HUES48 (cell line): ENCODE measurements around the gene OR4M1.
"Not testable (repeated sequence)": the region's sequence is repeated elsewhere in the genome, so short reads cannot be mapped to it uniquely, and the experiment has no call there.

Experiments used
- H3K27ac ChIP-seq: one replicate; pipeline ENCODE4 v1.7.0; 2013; ENCODE audit warnings: low read depth, low read length, inconsistent platforms
- H3K27me3 ChIP-seq: 2 replicates; pipeline ENCODE4 v1.6.1; 2013; ENCODE audit warnings: mild to moderate bottlenecking, low read length; ENCODE audit not compliant: control insufficient read depth, insufficient read depth
- H3K36me3 ChIP-seq: 2 replicates; pipeline ENCODE4 v1.6.1; 2013; ENCODE audit warnings: low read length; ENCODE audit not compliant: control insufficient read depth, insufficient read depth
- H3K4me1 ChIP-seq: 2 replicates; pipeline ENCODE4 v1.6.1; 2013; ENCODE audit warnings: mild to moderate bottlenecking, low read length; ENCODE audit not compliant: control insufficient read depth, insufficient read depth
- H3K4me3 ChIP-seq: 2 replicates; pipeline ENCODE4 v1.5.1; 2013; ENCODE audit warnings: mild to moderate bottlenecking, low read depth, low read length
- H3K9ac ChIP-seq: 2 replicates; pipeline ENCODE4 v1.6.1; 2013; ENCODE audit warnings: mild to moderate bottlenecking, low read depth, low read length, moderate library complexity
- H3K9me3 ChIP-seq: 2 replicates; pipeline ENCODE4 v1.6.1; 2013; ENCODE audit warnings: low read length; ENCODE audit not compliant: control insufficient read depth, insufficient read depth

Gene OR4M1

GRCh38 chr14:19785848-19786247 lies 12.5 kb downstream of the OR4M1 start:
- not testable (repeated sequence) for H3K27ac ChIP-seq, H3K4me3 ChIP-seq, H3K9ac ChIP-seq, H3K36me3 ChIP-seq, H3K27me3 ChIP-seq, H3K4me1 ChIP-seq
- H3K9me3 ChIP-seq, result peaks cover 92% of the 10 kb centered on the region

DNA sequence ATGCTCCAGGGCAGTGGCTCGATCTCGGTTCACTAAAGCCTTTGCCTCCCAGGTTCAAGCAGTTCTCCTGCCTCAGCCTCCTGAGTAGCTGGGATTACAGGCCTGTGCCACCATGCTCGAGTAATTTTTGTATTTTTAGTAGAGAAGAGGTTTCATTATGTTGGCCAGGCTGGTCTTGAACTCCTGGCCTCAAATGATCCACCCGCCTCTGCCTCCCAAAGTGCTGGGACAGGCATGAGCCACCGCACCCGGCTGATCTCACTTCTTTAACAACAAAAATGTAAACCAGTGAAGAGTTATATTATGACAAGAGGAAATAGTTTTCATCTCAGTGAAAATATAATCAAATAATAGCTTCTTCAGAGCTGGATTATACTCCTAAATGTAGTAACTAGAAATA lies 14.0 kb downstream of the OR4M1 start:
- not testable (repeated sequence) for H3K4me1 ChIP-seq, H3K9ac ChIP-seq, H3K4me3 ChIP-seq, H3K27me3 ChIP-seq, H3K27ac ChIP-seq, H3K36me3 ChIP-seq
- peaks cover 93% of the 10 kb centered on the region for H3K9me3 ChIP-seq

GRCh38 chr14:19788150-19788549 lies 14.8 kb downstream of the OR4M1 start:
- H3K36me3 ChIP-seq, H3K4me1 ChIP-seq, H3K27me3 ChIP-seq, H3K27ac ChIP-seq, H3K4me3 ChIP-seq, H3K9ac ChIP-seq: not testable (repeated sequence)
- peaks cover 94% of the 10 kb centered on the region for H3K9me3 ChIP-seq

DNA sequence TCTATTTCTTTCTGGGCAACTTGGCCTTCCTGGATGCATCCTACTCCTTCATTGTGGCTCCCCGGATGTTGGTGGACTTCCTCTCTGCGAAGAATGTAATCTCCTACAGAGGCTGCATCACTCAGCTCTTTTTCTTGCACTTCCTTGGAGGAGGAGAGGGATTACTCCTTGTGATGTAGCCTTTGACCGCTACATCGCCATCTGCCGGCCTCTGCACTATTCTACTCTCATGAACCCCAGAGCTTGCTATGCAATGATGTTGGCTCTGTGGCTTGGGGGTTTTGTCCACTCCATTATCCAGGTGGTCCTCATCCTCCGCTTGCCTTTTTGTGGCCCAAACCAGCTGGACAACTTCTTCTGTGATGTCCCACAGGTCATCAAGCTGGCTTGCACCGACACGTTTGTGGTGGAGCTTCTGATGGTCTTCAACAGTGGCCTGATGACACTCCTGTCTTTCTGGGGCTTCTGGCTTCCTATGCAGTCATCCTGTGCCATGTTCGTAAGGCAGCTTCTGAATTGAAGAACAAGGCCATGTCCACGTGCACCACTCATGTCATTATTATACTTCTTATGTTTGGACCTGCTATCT lies 23.3 kb downstream of the OR4M1 start:
- not testable (repeated sequence) for H3K4me1 ChIP-seq, H3K4me3 ChIP-seq, H3K27ac ChIP-seq, H3K27me3 ChIP-seq, H3K36me3 ChIP-seq, H3K9ac ChIP-seq
- H3K9me3 ChIP-seq, result peaks cover 91% of the 10 kb centered on the region

DNA sequence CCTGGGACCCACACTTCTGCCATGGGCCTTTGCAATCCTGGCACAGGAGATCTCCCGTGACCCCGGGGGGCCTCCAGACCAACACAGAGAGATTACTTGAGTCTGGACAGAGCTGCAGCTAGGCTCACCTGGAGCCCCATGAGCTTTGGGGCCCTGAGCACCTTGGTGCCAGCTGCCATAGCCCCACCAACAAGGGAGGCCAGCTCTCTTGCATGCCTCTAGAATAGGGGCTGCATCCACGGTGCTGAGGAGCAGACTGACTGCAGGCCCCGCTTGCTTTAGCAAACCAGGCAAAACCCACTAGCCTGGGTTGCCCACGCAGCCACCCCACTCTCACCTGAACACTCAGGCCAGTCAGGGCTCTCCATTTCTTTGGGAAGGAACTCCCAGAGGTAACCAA lies 26.6 kb downstream of the OR4M1 start:
- Histone ChIP-seq H3K9ac (no peak overlapping the region), H3K4me1 (no peaks in the 10 kb centered on the region), H3K36me3 (no peaks in the 10 kb centered on the region), H3K27me3 (no peaks in the 10 kb centered on the region), H3K27ac (no peak overlapping the region), H3K4me3 (no peak overlapping the region), H3K9me3 (peaks cover 89% of the 10 kb centered on the region)

- Histone ChIP-seq H3K4me1 (no peaks in the 10 kb centered on the region), H3K9ac (no peak overlapping the region), H3K9me3 (peaks cover 89% of the 10 kb centered on the region), H3K27me3 (no peaks in the 10 kb centered on the region), H3K4me3 (no peak overlapping the region), H3K36me3 (no peaks in the 10 kb centered on the region), H3K27ac (no peak overlapping the region)
Observed at GRCh38 chr14:19800282-19801117, 27.2 kb downstream of the OR4M1 start.

DNA sequence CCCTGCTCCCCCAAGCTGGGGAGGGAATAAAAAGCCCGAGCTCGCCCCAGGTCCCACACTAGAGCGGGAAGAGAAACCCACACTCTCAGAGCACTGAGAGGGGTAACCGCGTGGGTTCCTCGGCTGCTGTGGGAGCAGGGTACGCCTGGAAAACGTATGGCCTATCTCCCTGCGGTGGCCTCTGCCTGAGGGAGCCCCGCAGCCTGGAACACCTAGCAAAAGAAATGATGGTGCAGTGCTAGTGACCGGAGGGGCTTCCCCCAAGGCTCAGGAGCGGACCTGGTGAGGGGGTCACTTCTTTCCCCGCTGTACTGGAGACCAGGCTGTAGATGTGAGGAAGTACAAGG lies 27.8 kb downstream of the OR4M1 start:
- no peak overlapping the region for H3K4me3 ChIP-seq
- no peak overlapping the region for H3K9ac ChIP-seq
- H3K36me3 ChIP-seq, result no peaks in the 10 kb centered on the region
- H3K9me3 ChIP-seq, result peaks cover 89% of the 10 kb centered on the region
- no peaks in the 10 kb centered on the region for H3K27me3 ChIP-seq
- no peak overlapping the region for H3K27ac ChIP-seq
- no peaks in the 10 kb centered on the region for H3K4me1 ChIP-seq

GRCh38 chr14:19803470-19803869 lies 30.2 kb downstream of the OR4M1 start, which contains the start of gene OR4N2:
Gene OR4N2 (plus strand): TSS chr14:19803770. CDS start chr14:19827449, 23,679 bp downstream.
- H3K27ac ChIP-seq, result not testable (repeated sequence)
- peaks cover 90% of the 10 kb centered on the region for H3K9me3 ChIP-seq

GRCh38 chr14:19813171-19813920 lies 40.0 kb downstream of the OR4M1 start:
- not testable (repeated sequence) for H3K27me3 ChIP-seq, H3K4me3 ChIP-seq, H3K9ac ChIP-seq, H3K36me3 ChIP-seq, H3K4me1 ChIP-seq, H3K27ac ChIP-seq
- H3K9me3 ChIP-seq, result peaks cover 57% of the 10 kb centered on the region

More at GRCh38 chr14:19803470-19803869, 30.2 kb downstream of the OR4M1 start, which contains the start of gene OR4N2:
- H3K27me3 ChIP-seq, H3K36me3 ChIP-seq, H3K9ac ChIP-seq, H3K4me3 ChIP-seq, H3K4me1 ChIP-seq: not testable (repeated sequence)

- H3K4me1 ChIP-seq, H3K4me3 ChIP-seq, H3K27ac ChIP-seq, H3K9ac ChIP-seq, H3K36me3 ChIP-seq, H3K27me3 ChIP-seq: not testable (repeated sequence)
- peaks cover 58% of the 10 kb centered on the region for H3K9me3 ChIP-seq
Observed at GRCh38 chr14:19819879-19820278, 46.6 kb downstream of the OR4M1 start.

- not testable (repeated sequence) for H3K36me3 ChIP-seq, H3K9ac ChIP-seq, H3K4me1 ChIP-seq, H3K27ac ChIP-seq, H3K27me3 ChIP-seq, H3K4me3 ChIP-seq
- H3K9me3 ChIP-seq, result peaks cover 59% of the 10 kb centered on the region
Observed at GRCh38 chr14:19821016-19821415, 47.7 kb downstream of the OR4M1 start.
